CD4-positive, alpha-beta memory T cell (primary cell): ENCODE results near the gene KIRREL2. TPM values are rescaled to one million over a fixed set of nuclear protein-coding genes. Genes with fewer than 3 reads are reported as not detected.
A peak's percentile ranks its signal among the peaks of the same experiment; 100 is the strongest.

Experiments
- CTCF ChIA-PET: fragments of 350-600 bp; sonication (Branson Sonifier 250); formaldehyde crosslinking; loops from one replicate; lab custom pipeline; 2021; ENCODE audit warnings: inconsistent platforms; ENCODE audit not compliant: partially characterized antibody; lab: Charles Lee
- POLR2A ChIA-PET: fragments of 350-600 bp; sonication (Branson Sonifier 250); formaldehyde crosslinking; loops from one replicate; lab custom pipeline; 2021; ENCODE audit not compliant: partially characterized antibody; lab: Charles Lee
- DNase-seq, 5 donors: peaks; one replicate each; pipeline versions ENCODE4 v3.0.0 to v3.0.0-alpha.2; 2020 to 2022; ENCODE audit warnings: mixed read lengths in 1 of 5
- H3K27ac ChIP-seq: one replicate; pipeline ENCODE4 v1.7.0; 2013; ENCODE audit warnings: low read depth, low read length
- H3K27me3 ChIP-seq: 2 replicates; pipeline ENCODE4 v1.7.0; 2013; ENCODE audit warnings: mild to moderate bottlenecking, low read length, moderate library complexity; ENCODE audit not compliant: insufficient read depth
- H3K36me3 ChIP-seq: 2 replicates; pipeline ENCODE4 v1.7.0; 2013; ENCODE audit warnings: mild to moderate bottlenecking, low read length, moderate library complexity; ENCODE audit not compliant: insufficient read depth
- H3K4me1 ChIP-seq: 2 replicates; pipeline ENCODE4 v1.7.0; 2013; ENCODE audit warnings: mild to moderate bottlenecking, low read length, moderate library complexity; ENCODE audit not compliant: insufficient read depth
- H3K4me3 ChIP-seq, 2 donors: one replicate each; pipeline ENCODE4 v1.7.0; 2013; ENCODE audit warnings: low read length in 2 of 2, mild to moderate bottlenecking in 1 of 2
- H3K9me3 ChIP-seq, 2 donors: one replicate each; pipeline ENCODE4 v1.7.0; 2013; ENCODE audit warnings: low read length in 2 of 2, control low read depth in 1 of 2; ENCODE audit not compliant: control insufficient read depth in 1 of 2
- H3K27ac Mint-ChIP-seq, 7 donors: one replicate each; pipeline ENCODE4 v1.8.0; 2020 to 2021; ENCODE audit warnings: mixed read lengths in 7 of 7, mild to moderate bottlenecking in 6 of 7, inconsistent platforms in 3 of 7, moderate library complexity in 3 of 7
- H3K27me3 Mint-ChIP-seq, 2 donors: one replicate each; pipeline ENCODE4 v1.8.0; 2020 to 2021; ENCODE audit warnings: mixed read lengths in 2 of 2
- H3K36me3 Mint-ChIP-seq, 2 donors: one replicate each; pipeline ENCODE4 v1.8.0; 2020 to 2021; ENCODE audit warnings: mixed read lengths in 2 of 2, inconsistent platforms in 1 of 2, mild to moderate bottlenecking in 1 of 2
- H3K4me1 Mint-ChIP-seq, 4 donors: one replicate each; pipeline ENCODE4 v1.8.0; 2020 to 2021; ENCODE audit warnings: mixed read lengths in 4 of 4, mild to moderate bottlenecking in 1 of 4
- H3K4me3 Mint-ChIP-seq, 8 donors: one replicate each; pipeline ENCODE4 v1.8.0; 2020 to 2021; ENCODE audit warnings: mixed read lengths in 8 of 8, mild to moderate bottlenecking in 7 of 8, moderate library complexity in 6 of 8, inconsistent platforms in 3 of 8
- H3K9me3 Mint-ChIP-seq, 8 donors: one replicate each; pipeline ENCODE4 v1.8.0; 2020 to 2021; ENCODE audit warnings: mixed read lengths in 8 of 8, mild to moderate bottlenecking in 5 of 8, inconsistent platforms in 3 of 8, moderate library complexity in 1 of 8
- intact Hi-C: fragments of 100-400 bp; cut with micrococcal nuclease; formaldehyde crosslinking; loops from one replicate; pipeline ENCODE4 v1.15.1; 2023
- polyA plus RNA-seq, 2 donors: library from polyadenylated mRNA; unstranded; fragments of 300-500 nt; fragmentation: Illumina TruSeq; gene quantifications; one replicate each; pipeline ENCODE4 v1.2.3, GENCODE V29; 2021
- total RNA-seq, 2 experiments: library from RNA; stranded (reverse); gene quantifications; one replicate each; pipeline ENCODE4 v1.2.3, GENCODE V29; 2021

Gene KIRREL2
- total and polyA plus RNA-seq, 4 experiments from 2014 or later, result 0.08 TPM; not detected in 3

- peaks cover 22 to 43% of the 10 kb centered on the region in 2 donors for H3K27me3 Mint-ChIP-seq
- intact Hi-C loops, result no loop called here
- Histone ChIP-seq H3K27me3 (peaks cover 9% of the 10 kb centered on the region), H3K4me1 (peaks cover 13% of the 10 kb centered on the region), H3K4me3 (no peak within 1 kb of the TSS), H3K9me3 (no peaks in the 10 kb centered on the region), H3K36me3 (no peaks in the 10 kb centered on the region), H3K27ac (no peak within 1 kb of the TSS)
- ChIA-PET CTCF (no interaction called here), POLR2A (interaction anchor here (0.5 kb wide), 1 partner anchor 150 kb away, joined by 3 read pairs; no protein-coding TSS in a partner anchor)
- H3K27ac Mint-ChIP-seq, result peak within 1 kb of the TSS in 1 of 7 donors; percentile 35
- H3K36me3 Mint-ChIP-seq, result no peaks in the 10 kb centered on the region
- H3K4me1 Mint-ChIP-seq, result peaks cover 0 to 6% (median 3%) of the 10 kb centered on the region in 4 donors
- H3K4me3 Mint-ChIP-seq, result peak within 1 kb of the TSS in 1 of 8 donors; percentile 13
- no peak for DNase-seq
- H3K9me3 Mint-ChIP-seq, result no peaks in the 10 kb centered on the region
These were observed 4.5 kb upstream of the KIRREL2 start, which contains the start of gene NPHS1 for GRCh38 chr19:35852029-35852780. Gene NPHS1, minus strand, starts transcription at chr19:35852504. Its CDS starts 667 bp downstream, at chr19:35851837.

GRCh38 chr19:35853038-35853756 is 3.5 kb upstream of the KIRREL2 start:
- peaks cover 20 to 45% of the 10 kb centered on the region in 2 donors for H3K27me3 Mint-ChIP-seq
- Histone ChIP-seq H3K36me3 (no peaks in the 10 kb centered on the region), H3K4me1 (peaks cover 15% of the 10 kb centered on the region), H3K9me3 (no peaks in the 10 kb centered on the region), H3K4me3 (no peak overlapping the region), H3K27me3 (peaks cover 9% of the 10 kb centered on the region), H3K27ac (no peak overlapping the region)
- CTCF ChIA-PET, result no interaction called here
- H3K36me3 Mint-ChIP-seq, result no peaks in the 10 kb centered on the region
- DNase-seq, result no peak
- no peak overlapping the region for H3K4me3 Mint-ChIP-seq
- H3K9me3 Mint-ChIP-seq, result no peaks in the 10 kb centered on the region
- no peak overlapping the region for H3K27ac Mint-ChIP-seq
- intact Hi-C loops, result no loop called here
- H3K4me1 Mint-ChIP-seq, result peaks cover 0 to 10% (median 4%) of the 10 kb centered on the region in 4 donors
- POLR2A ChIA-PET, result no interaction called here

GRCh38 chr19:35858311-35858710 is 1.6 kb downstream of the KIRREL2 start:
- H3K27me3 ChIP-seq, result peaks cover 21% of the 10 kb centered on the region
- H3K27ac Mint-ChIP-seq, result no peak overlapping the region
- H3K4me1 Mint-ChIP-seq, result peaks cover 0 to 20% (median 5%) of the 10 kb centered on the region in 4 donors
- CTCF ChIA-PET, result no interaction called here
- H3K27ac ChIP-seq, result no peak overlapping the region
- H3K9me3 Mint-ChIP-seq, result no peaks in the 10 kb centered on the region
- H3K36me3 Mint-ChIP-seq, result no peaks in the 10 kb centered on the region
- H3K4me1 ChIP-seq, result peaks cover 15% of the 10 kb centered on the region
- peak overlapping the region in 4 of 8 donors; percentile 11 to 60 (median 40) for H3K4me3 Mint-ChIP-seq
- H3K4me3 ChIP-seq, result no peak overlapping the region
- H3K27me3 Mint-ChIP-seq, result peaks cover 32 to 43% of the 10 kb centered on the region in 2 donors
- DNase-seq, result no peak
- intact Hi-C loops, result no loop called here
- POLR2A ChIA-PET, result no interaction called here
- no peaks in the 10 kb centered on the region for H3K36me3 ChIP-seq
- no peaks in the 10 kb centered on the region for H3K9me3 ChIP-seq

GRCh38 chr19:35859414-35859813 is 2.7 kb downstream of the KIRREL2 start:
- H3K27me3 ChIP-seq, result peaks cover 21% of the 10 kb centered on the region
- no peaks in the 10 kb centered on the region for H3K9me3 ChIP-seq
- ChIA-PET CTCF (no interaction called here), POLR2A (no interaction called here)
- H3K27me3 Mint-ChIP-seq, result peaks cover 32 to 39% of the 10 kb centered on the region in 2 donors
- H3K27ac ChIP-seq, result no peak overlapping the region
- no peak for DNase-seq
- H3K4me3 ChIP-seq, result no peak overlapping the region
- H3K9me3 Mint-ChIP-seq, result no peaks in the 10 kb centered on the region
- H3K4me3 Mint-ChIP-seq, result peak overlapping the region in 1 of 8 donors; percentile 6
- H3K36me3 Mint-ChIP-seq, result no peaks in the 10 kb centered on the region
- peaks cover 15% of the 10 kb centered on the region for H3K4me1 ChIP-seq
- H3K36me3 ChIP-seq, result no peaks in the 10 kb centered on the region
- intact Hi-C loops, result no loop called here
- peak overlapping the region in 1 of 7 donors; percentile 57 for H3K27ac Mint-ChIP-seq
- H3K4me1 Mint-ChIP-seq, result peaks cover 0 to 20% (median 5%) of the 10 kb centered on the region in 4 donors

GRCh38 chr19:35860436-35860817 is 3.7 kb downstream of the KIRREL2 start:
- intact Hi-C loops, result no loop called here
- H3K36me3 Mint-ChIP-seq, result no peaks in the 10 kb centered on the region
- H3K27me3 ChIP-seq, result peaks cover 21% of the 10 kb centered on the region

GRCh38 chr19:35860818-35861639 is 4.3 kb downstream of the KIRREL2 start:
- Histone ChIP-seq H3K27ac (no peak overlapping the region), H3K27me3 (peaks cover 15% of the 10 kb centered on the region), H3K4me1 (peaks cover 14% of the 10 kb centered on the region), H3K9me3 (no peaks in the 10 kb centered on the region), H3K4me3 (no peak overlapping the region), H3K36me3 (no peaks in the 10 kb centered on the region)
- intact Hi-C loops, result no loop called here
- peak overlapping the region in 1 of 8 donors; percentile 62 for H3K4me3 Mint-ChIP-seq
- no peaks in the 10 kb centered on the region for H3K36me3 Mint-ChIP-seq
- H3K27ac Mint-ChIP-seq, result no peak overlapping the region
- no peak for DNase-seq
- POLR2A ChIA-PET, result no interaction called here
- H3K9me3 Mint-ChIP-seq, result no peaks in the 10 kb centered on the region
- H3K4me1 Mint-ChIP-seq, result peaks cover 0 to 20% (median 3%) of the 10 kb centered on the region in 4 donors
- CTCF ChIA-PET, result no interaction called here
- peaks cover 29 to 43% of the 10 kb centered on the region in 2 donors for H3K27me3 Mint-ChIP-seq

More at GRCh38 chr19:35860436-35860817, 3.7 kb downstream of the KIRREL2 start:
- ChIA-PET POLR2A (no interaction called here), CTCF (no interaction called here)
- Mint-ChIP-seq H3K27ac (no peak overlapping the region), H3K9me3 (no peaks in the 10 kb centered on the region), H3K4me3 (no peak overlapping the region), H3K4me1 (peaks cover 0 to 20% (median 3%) of the 10 kb centered on the region in 4 donors), H3K27me3 (peaks cover 27 to 41% of the 10 kb centered on the region in 2 donors)
- Histone ChIP-seq H3K4me1 (peaks cover 15% of the 10 kb centered on the region), H3K9me3 (no peaks in the 10 kb centered on the region), H3K4me3 (no peak overlapping the region), H3K36me3 (no peaks in the 10 kb centered on the region), H3K27ac (no peak overlapping the region)
- DNase-seq, result no peak
